ENCODE data around the gene RFX3. TPM values are rescaled to one million over a fixed set of nuclear protein-coding genes. Genes with fewer than 3 reads are reported as not detected.

Gene RFX3
- total RNA-seq, 1 experiment from 2014 or later: 8.4 TPM

DNA sequence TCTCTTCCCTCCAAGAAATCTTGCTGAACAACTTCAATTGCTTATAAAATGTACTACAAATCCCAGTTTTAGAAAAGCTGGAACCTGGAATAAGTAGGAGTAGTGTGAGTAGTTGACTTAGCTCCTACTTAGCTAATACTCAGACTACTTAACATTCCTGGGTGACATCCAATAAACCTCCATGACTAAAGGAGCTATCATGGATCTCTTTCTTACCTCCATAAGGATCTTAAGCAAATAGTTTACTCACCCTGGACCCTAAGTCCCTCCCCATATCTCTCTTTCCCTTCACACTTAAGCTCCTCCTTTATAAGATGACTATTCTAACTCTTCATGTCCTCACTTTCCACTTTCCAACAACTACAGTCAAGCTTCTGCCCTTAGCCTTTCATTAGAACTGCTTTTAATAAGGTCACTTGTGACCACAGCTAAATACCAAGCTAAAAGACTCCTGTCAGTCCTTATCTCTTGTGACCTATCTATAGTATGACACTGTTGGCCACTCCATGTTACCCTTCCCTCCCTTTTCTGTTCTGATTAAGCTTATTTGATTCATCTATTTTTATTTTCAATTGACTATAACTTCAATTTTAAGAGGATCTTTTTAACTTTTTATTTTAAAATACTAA is 194.9 kb downstream of the RFX3 start:
- Histone ChIP-seq H3K36me3 (ENCODE audit: low read depth) (no peaks in the 10 kb centered on the region), H3K4me2 (no peak overlapping the region), H3K27ac (no peak overlapping the region), H3K27me3 (ENCODE audit: insufficient read depth, low read depth) (no peaks in the 10 kb centered on the region), H2AFZ (no peak overlapping the region), H3K9me3 (ENCODE audit: insufficient read depth, low read depth) (no peaks in the 10 kb centered on the region), H3K9me2 (ENCODE audit: insufficient read depth) (no peaks in the 10 kb centered on the region), H3K4me3 (no peak overlapping the region), H3K4me1 (replicated peaks; ENCODE audit: insufficient read depth) (no peaks in the 10 kb centered on the region), H3F3A (ENCODE audit: insufficient read depth, low read depth) (no peaks in the 10 kb centered on the region), H4K20me1 (ENCODE audit: insufficient read depth) (no peaks in the 10 kb centered on the region), H3K79me2 (ENCODE audit: low read depth) (no peaks in the 10 kb centered on the region)
- no peak for DNase-seq
- BruUV-seq (replicated peaks): no TSS peak
- POLR2A ChIA-PET (ENCODE audit: unreplicated experiment): interaction anchor here (0.8 kb wide), 1 partner anchor 338 kb away, joined by 7 read pairs; no protein-coding TSS in a partner anchor
- intact Hi-C loops (cut with micrococcal nuclease; ENCODE audit: unreplicated experiment): no loop called here
- CTCF ChIA-PET: no interaction called here
- TF ChIP-seq EZH2 (IDR thresholded peaks at IDR 0.05; ENCODE audit: low read depth) (no peak), CTCF (conservative IDR thresholded peaks at IDR 0.05) (no peak)

- no peaks in the 10 kb centered on the region for H4K20me1 ChIP-seq (ENCODE audit: insufficient read depth)
- H3K4me2 ChIP-seq: no peak overlapping the region
- ChIA-PET POLR2A (ENCODE audit: unreplicated experiment) (no interaction called here), CTCF (no interaction called here)
- H3K9me2 ChIP-seq (ENCODE audit: insufficient read depth): no peaks in the 10 kb centered on the region
- no peaks in the 10 kb centered on the region for H3F3A ChIP-seq (ENCODE audit: insufficient read depth, low read depth)
- H3K4me1 ChIP-seq (replicated peaks; ENCODE audit: insufficient read depth): no peaks in the 10 kb centered on the region
- BruUV-seq (replicated peaks): no TSS peak
- intact Hi-C loops (cut with micrococcal nuclease; ENCODE audit: unreplicated experiment): no loop called here
- H3K4me3 ChIP-seq: no peak overlapping the region
- H3K79me2 ChIP-seq (ENCODE audit: low read depth): no peaks in the 10 kb centered on the region
- no peaks in the 10 kb centered on the region for H3K27me3 ChIP-seq (ENCODE audit: insufficient read depth, low read depth)
- no peak overlapping the region for H3K27ac ChIP-seq
- H3K9me3 ChIP-seq (ENCODE audit: insufficient read depth, low read depth): no peaks in the 10 kb centered on the region
- TF ChIP-seq CTCF (conservative IDR thresholded peaks at IDR 0.05) (no peak), EZH2 (IDR thresholded peaks at IDR 0.05; ENCODE audit: low read depth) (no peak)
- H2AFZ ChIP-seq: no peak overlapping the region
- no peak for DNase-seq
- H3K36me3 ChIP-seq (ENCODE audit: low read depth): no peaks in the 10 kb centered on the region
These were observed 196.4 kb downstream of the RFX3 start for GRCh38 chr9:3329361-3329760.

DNA sequence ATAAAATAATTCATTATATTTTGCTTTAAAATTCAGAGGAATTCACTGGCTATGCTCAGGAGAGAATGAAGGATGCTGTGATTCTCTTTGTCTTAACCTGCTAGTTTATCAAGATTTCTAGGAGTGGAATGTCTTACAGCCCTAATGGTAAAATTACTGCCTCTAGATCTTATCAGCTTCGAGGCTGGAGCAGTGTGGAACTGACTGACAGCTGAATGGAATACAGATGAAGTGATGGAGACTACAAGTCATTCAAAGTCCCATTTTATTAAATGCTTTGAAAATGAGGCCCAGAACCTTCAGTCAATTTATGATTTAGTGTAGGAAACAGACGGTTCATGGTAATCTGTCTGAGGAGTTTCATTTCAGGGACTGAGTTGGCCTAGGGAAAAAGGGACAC is 202.1 kb downstream of the RFX3 start:
- H3K4me3 ChIP-seq: no peak overlapping the region
- no peak overlapping the region for H2AFZ ChIP-seq
- H3K9me3 ChIP-seq (ENCODE audit: insufficient read depth, low read depth): no peaks in the 10 kb centered on the region
- no peak overlapping the region for H3K27ac ChIP-seq
- no peaks in the 10 kb centered on the region for H3K4me1 ChIP-seq (replicated peaks; ENCODE audit: insufficient read depth)
- no peaks in the 10 kb centered on the region for H4K20me1 ChIP-seq (ENCODE audit: insufficient read depth)
- H3F3A ChIP-seq (ENCODE audit: insufficient read depth, low read depth): no peaks in the 10 kb centered on the region
- no peaks in the 10 kb centered on the region for H3K27me3 ChIP-seq (ENCODE audit: insufficient read depth, low read depth)
- intact Hi-C loops (cut with micrococcal nuclease; ENCODE audit: unreplicated experiment): no loop called here
- H3K36me3 ChIP-seq (ENCODE audit: low read depth): no peaks in the 10 kb centered on the region
- no peak overlapping the region for H3K4me2 ChIP-seq
- POLR2A ChIA-PET (ENCODE audit: unreplicated experiment): no interaction called here
- CTCF ChIA-PET: no interaction called here
- no peak for TF ChIP-seq CTCF (conservative IDR thresholded peaks at IDR 0.05)
- no peak for TF ChIP-seq EZH2 (IDR thresholded peaks at IDR 0.05; ENCODE audit: low read depth)
- no TSS peak for BruUV-seq (replicated peaks)
- DNase-seq: no peak
- H3K79me2 ChIP-seq (ENCODE audit: low read depth): no peaks in the 10 kb centered on the region
- no peaks in the 10 kb centered on the region for H3K9me2 ChIP-seq (ENCODE audit: insufficient read depth)

Measured in PC-9 (cell line).